ENCODE measurements around the gene TUFT1.

The TUFT1 gene

DNA sequence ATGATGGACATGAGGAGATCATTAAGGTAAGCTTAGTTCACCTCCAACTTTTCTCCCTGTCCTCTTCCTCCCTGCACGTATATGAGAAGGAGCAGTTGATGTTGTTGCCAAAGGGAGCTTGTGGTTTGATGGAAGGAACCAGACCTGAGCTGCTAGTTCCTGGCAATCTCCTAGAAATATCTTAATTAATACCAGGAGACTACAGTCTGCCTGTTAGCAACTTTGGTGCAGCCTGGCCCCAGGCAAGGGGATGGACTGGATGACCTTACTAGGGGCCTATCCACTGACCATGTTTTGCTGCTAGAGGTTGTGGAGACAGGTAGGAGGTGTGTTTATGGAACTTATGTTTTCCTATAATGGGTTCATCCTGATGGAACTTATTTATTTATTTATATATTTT is 22.6 kb downstream of the TUFT1 start:
- peaks cover 15 to 40% of the 10 kb centered on the region in 2 experiments for H3K36me3 ChIP-seq (ENCODE audit: control insufficient read depth in 1 of 2, insufficient read depth in 2 of 2, low read depth in 1 of 2, low read length in 2 of 2)
- H3K4me3 ChIP-seq (ENCODE audit: insufficient read depth in 1 of 2, low read depth in 1 of 2, low read length in 2 of 2), result no peak overlapping the region
- no peak overlapping the region for H2AFZ ChIP-seq (ENCODE audit: low read depth, low read length)
- no peak overlapping the region for H2BK5ac ChIP-seq (ENCODE audit: low read depth, low read length, poor library complexity, severe bottlenecking)
- H2AK5ac ChIP-seq (ENCODE audit: low read length, severe bottlenecking), result no peak overlapping the region
- peaks cover 2% of the 10 kb centered on the region for H3K4me1 ChIP-seq (ENCODE audit: control insufficient read depth, insufficient read depth, low read depth, low read length)
- H2BK15ac ChIP-seq (ENCODE audit: low read depth, poor library complexity, severe bottlenecking), result no peak overlapping the region
- H3K27me3 ChIP-seq (ENCODE audit: control insufficient read depth in 1 of 2, insufficient read depth in 1 of 2, low read length in 2 of 2), result no peaks in the 10 kb centered on the region
- no peak overlapping the region for H4K8ac ChIP-seq (ENCODE audit: low read length)
- H3K4me2 ChIP-seq (ENCODE audit: low read length, poor library complexity, severe bottlenecking), result no peak overlapping the region
- no peak overlapping the region for H2BK12ac ChIP-seq (ENCODE audit: low read length in 2 of 2)
- no peak overlapping the region for H4K91ac ChIP-seq (ENCODE audit: low read length)
- H2BK120ac ChIP-seq (ENCODE audit: low read depth, low read length), result no peak overlapping the region
- no peaks in the 10 kb centered on the region for H3K9me3 ChIP-seq (ENCODE audit: control insufficient read depth, low read length)
- no peak overlapping the region for H3K27ac ChIP-seq (ENCODE audit: low read length, poor library complexity, severe bottlenecking)
- no peak overlapping the region for H3K23ac ChIP-seq (ENCODE audit: low read length in 2 of 2)
- no CpG with 5 or more reads among the region's 1 CpG for WGBS
- no peak for DNase-seq
- H3K18ac ChIP-seq (ENCODE audit: low read depth in 1 of 2, low read length in 2 of 2), result no peak overlapping the region
- no peak overlapping the region for H3K14ac ChIP-seq (ENCODE audit: low read length in 2 of 2)
- H3K79me1 ChIP-seq (replicated peaks; ENCODE audit: low read length, poor library complexity, severe bottlenecking), result peaks cover 34% of the 10 kb centered on the region
- no peak overlapping the region for H3K4ac ChIP-seq (ENCODE audit: low read depth in 1 of 2, low read length in 2 of 2)
- H3K9ac ChIP-seq (ENCODE audit: low read length), result no peak overlapping the region

DNA sequence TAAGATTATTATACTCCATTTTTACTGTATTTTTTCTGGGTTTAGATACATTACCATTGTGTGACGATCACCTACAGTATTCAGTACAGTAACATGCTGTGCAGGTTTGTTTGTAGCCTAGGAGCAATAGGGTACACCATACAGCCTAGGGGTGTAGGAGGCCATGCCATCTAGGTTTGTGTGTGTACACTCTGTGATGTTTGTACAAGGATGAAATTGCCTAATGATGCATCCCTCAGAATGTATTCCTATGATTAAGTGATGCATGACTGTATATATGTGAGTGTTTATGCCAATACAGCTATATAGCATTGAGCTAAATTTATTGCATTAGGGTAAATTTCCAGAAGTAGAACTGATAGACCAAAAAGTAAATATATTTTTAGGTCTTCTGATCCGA is 23.3 kb downstream of the TUFT1 start:
- H3K14ac ChIP-seq (ENCODE audit: low read length in 2 of 2), result no peak overlapping the region
- no peak overlapping the region for H3K18ac ChIP-seq (ENCODE audit: low read depth in 1 of 2, low read length in 2 of 2)
- no peak overlapping the region for H2AFZ ChIP-seq (ENCODE audit: low read depth, low read length)
- no peak overlapping the region for H2BK15ac ChIP-seq (ENCODE audit: low read depth, poor library complexity, severe bottlenecking)
- H3K4me2 ChIP-seq (ENCODE audit: low read length, poor library complexity, severe bottlenecking), result no peak overlapping the region
- H2BK120ac ChIP-seq (ENCODE audit: low read depth, low read length), result no peak overlapping the region
- no peak overlapping the region for H2AK5ac ChIP-seq (ENCODE audit: low read length, severe bottlenecking)
- H4K91ac ChIP-seq (ENCODE audit: low read length), result no peak overlapping the region
- no peak overlapping the region for H2BK12ac ChIP-seq (ENCODE audit: low read length in 2 of 2)
- 80% methylated on average over 1 of the region's 2 CpGs for WGBS
- no peak for DNase-seq
- no peak overlapping the region for H3K27ac ChIP-seq (ENCODE audit: low read length, poor library complexity, severe bottlenecking)
- peaks cover 15 to 39% of the 10 kb centered on the region in 2 experiments for H3K36me3 ChIP-seq (ENCODE audit: control insufficient read depth in 1 of 2, insufficient read depth in 2 of 2, low read depth in 1 of 2, low read length in 2 of 2)
- H3K4me1 ChIP-seq (ENCODE audit: control insufficient read depth, insufficient read depth, low read depth, low read length), result peaks cover 2% of the 10 kb centered on the region
- H3K4me3 ChIP-seq (ENCODE audit: insufficient read depth in 1 of 2, low read depth in 1 of 2, low read length in 2 of 2), result no peak overlapping the region
- no peak overlapping the region for H3K4ac ChIP-seq (ENCODE audit: low read depth in 1 of 2, low read length in 2 of 2)
- H3K79me1 ChIP-seq (replicated peaks; ENCODE audit: low read length, poor library complexity, severe bottlenecking), result peaks cover 33% of the 10 kb centered on the region
- no peak overlapping the region for H4K8ac ChIP-seq (ENCODE audit: low read length)
- no peak overlapping the region for H2BK5ac ChIP-seq (ENCODE audit: low read depth, low read length, poor library complexity, severe bottlenecking)
- H3K23ac ChIP-seq (ENCODE audit: low read length in 2 of 2), result no peak overlapping the region
- H3K9me3 ChIP-seq (ENCODE audit: control insufficient read depth, low read length), result no peaks in the 10 kb centered on the region
- no peak overlapping the region for H3K9ac ChIP-seq (ENCODE audit: low read length)
- no peaks in the 10 kb centered on the region for H3K27me3 ChIP-seq (ENCODE audit: control insufficient read depth in 1 of 2, insufficient read depth in 1 of 2, low read length in 2 of 2)

DNA sequence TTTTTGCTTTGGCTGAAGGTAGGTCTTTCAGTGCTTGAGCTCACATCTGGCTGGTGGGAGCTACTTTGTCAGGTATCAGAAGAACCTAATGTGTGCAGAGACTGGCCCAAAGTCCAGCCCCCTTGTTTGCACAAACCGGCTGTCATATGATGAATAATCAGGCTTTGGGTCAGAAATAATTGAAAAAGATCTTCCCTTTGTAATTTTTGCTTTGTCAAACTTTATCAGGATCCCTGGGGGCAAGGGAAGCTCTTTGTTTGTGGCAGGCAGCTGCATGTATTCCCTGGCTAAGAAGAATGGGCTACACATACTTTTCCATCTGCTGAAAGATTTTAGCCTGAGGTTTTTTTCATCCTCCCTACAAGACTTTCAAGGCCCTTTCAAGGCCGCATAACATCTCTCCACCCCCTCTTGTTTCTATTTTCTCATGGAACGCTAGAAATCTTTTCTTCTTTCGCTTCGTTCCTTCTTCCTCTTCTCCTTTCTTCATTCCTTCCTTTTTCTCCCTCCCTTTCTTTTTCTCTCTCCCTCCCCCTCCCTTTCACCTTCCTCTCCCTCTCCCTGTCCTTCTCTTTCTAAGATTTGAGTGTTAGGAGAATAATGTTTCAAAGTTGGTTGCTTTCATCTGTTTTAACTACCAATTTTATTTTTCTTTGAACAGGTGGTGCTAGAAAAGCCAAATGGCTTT is 25.5 kb downstream of the TUFT1 start:
- Histone ChIP-seq H3K79me1 (replicated peaks; ENCODE audit: low read length, poor library complexity, severe bottlenecking) (peaks cover 37% of the 10 kb centered on the region), H2BK15ac (ENCODE audit: low read depth, poor library complexity, severe bottlenecking) (no peak overlapping the region), H3K27me3 (ENCODE audit: control insufficient read depth in 1 of 2, insufficient read depth in 1 of 2, low read length in 2 of 2) (no peaks in the 10 kb centered on the region), H4K8ac (ENCODE audit: low read length) (no peak overlapping the region), H3K14ac (ENCODE audit: low read length in 2 of 2) (no peak overlapping the region), H3K36me3 (ENCODE audit: control insufficient read depth in 1 of 2, insufficient read depth in 2 of 2, low read depth in 1 of 2, low read length in 2 of 2) (peaks cover 15 to 59% of the 10 kb centered on the region in 2 experiments), H2BK5ac (ENCODE audit: low read depth, low read length, poor library complexity, severe bottlenecking) (no peak overlapping the region), H2BK12ac (ENCODE audit: low read length in 2 of 2) (no peak overlapping the region), H3K4ac (ENCODE audit: low read depth in 1 of 2, low read length in 2 of 2) (no peak overlapping the region), H3K9ac (ENCODE audit: low read length) (peak overlapping the region; percentile 8), H2BK120ac (ENCODE audit: low read depth, low read length) (no peak overlapping the region), H3K4me2 (ENCODE audit: low read length, poor library complexity, severe bottlenecking) (no peak overlapping the region), H4K91ac (ENCODE audit: low read length) (no peak overlapping the region), H3K23ac (ENCODE audit: low read length in 2 of 2) (no peak overlapping the region), H2AFZ (ENCODE audit: low read depth, low read length) (no peak overlapping the region), H3K27ac (ENCODE audit: low read length, poor library complexity, severe bottlenecking) (no peak overlapping the region), H2AK5ac (ENCODE audit: low read length, severe bottlenecking) (no peak overlapping the region), H3K4me1 (ENCODE audit: control insufficient read depth, insufficient read depth, low read depth, low read length) (peaks cover 8% of the 10 kb centered on the region), H3K18ac (ENCODE audit: low read depth in 1 of 2, low read length in 2 of 2) (no peak overlapping the region), H3K4me3 (ENCODE audit: insufficient read depth in 1 of 2, low read depth in 1 of 2, low read length in 2 of 2) (no peak overlapping the region), H3K9me3 (ENCODE audit: control insufficient read depth, low read length) (no peaks in the 10 kb centered on the region)
- WGBS, result 91% methylated on average over 5 of the region's 5 CpGs
- no peak for DNase-seq

GRCh38 chr1:151568626-151569088 is 28.5 kb downstream of the TUFT1 start:
- no peak overlapping the region for H3K18ac ChIP-seq (ENCODE audit: low read depth in 1 of 2, low read length in 2 of 2)
- no peak overlapping the region for H3K23ac ChIP-seq (ENCODE audit: low read length in 2 of 2)
- H3K4ac ChIP-seq (ENCODE audit: low read depth in 1 of 2, low read length in 2 of 2), result no peak overlapping the region
- no peak overlapping the region for H2AFZ ChIP-seq (ENCODE audit: low read depth, low read length)
- no peak for DNase-seq
- H3K4me2 ChIP-seq (ENCODE audit: low read length, poor library complexity, severe bottlenecking), result no peak overlapping the region
- no peak overlapping the region for H2BK120ac ChIP-seq (ENCODE audit: low read depth, low read length)
- no peak overlapping the region for H4K8ac ChIP-seq (ENCODE audit: low read length)
- 90% methylated on average over 2 of the region's 3 CpGs for WGBS
- H4K91ac ChIP-seq (ENCODE audit: low read length), result no peak overlapping the region
- H3K9ac ChIP-seq (ENCODE audit: low read length), result no peak overlapping the region
- no peak overlapping the region for H2BK5ac ChIP-seq (ENCODE audit: low read depth, low read length, poor library complexity, severe bottlenecking)
- no peak overlapping the region for H2AK5ac ChIP-seq (ENCODE audit: low read length, severe bottlenecking)
- no peaks in the 10 kb centered on the region for H3K9me3 ChIP-seq (ENCODE audit: control insufficient read depth, low read length)
- H3K14ac ChIP-seq (ENCODE audit: low read length in 2 of 2), result no peak overlapping the region
- no peak overlapping the region for H3K4me3 ChIP-seq (ENCODE audit: insufficient read depth in 1 of 2, low read depth in 1 of 2, low read length in 2 of 2)
- no peak overlapping the region for H3K27ac ChIP-seq (ENCODE audit: low read length, poor library complexity, severe bottlenecking)
- no peak overlapping the region for H2BK12ac ChIP-seq (ENCODE audit: low read length in 2 of 2)
- peaks cover 7% of the 10 kb centered on the region for H3K4me1 ChIP-seq (ENCODE audit: control insufficient read depth, insufficient read depth, low read depth, low read length)
- no peaks in the 10 kb centered on the region for H3K27me3 ChIP-seq (ENCODE audit: control insufficient read depth in 1 of 2, insufficient read depth in 1 of 2, low read length in 2 of 2)
- peaks cover 15 to 62% of the 10 kb centered on the region in 2 experiments for H3K36me3 ChIP-seq (ENCODE audit: control insufficient read depth in 1 of 2, insufficient read depth in 2 of 2, low read depth in 1 of 2, low read length in 2 of 2)
- H3K79me1 ChIP-seq (replicated peaks; ENCODE audit: low read length, poor library complexity, severe bottlenecking), result peaks cover 39% of the 10 kb centered on the region
- no peak overlapping the region for H2BK15ac ChIP-seq (ENCODE audit: low read depth, poor library complexity, severe bottlenecking)

Data from mesenchymal stem cell (in vitro differentiated cells and primary cell).